ENCODE measurements around the gene GRP.

GRCh38 chr18:59228351-59228750 is 8.4 kb downstream of the GRP start:
- no peak for TF ChIP-seq POLR2AphosphoS5 (IDR thresholded peaks at IDR 0.05; ENCODE audit: low read depth, low read length)
- TF ChIP-seq POLR2A (IDR thresholded peaks at IDR 0.05; ENCODE audit: low read depth, low read length): no peak
